K562 (cell line): Measurements from ENCODE around the gene ACOT7. TPM values are rescaled to one million over a fixed set of nuclear protein-coding genes. Genes with fewer than 3 reads are reported as not detected.

Experiments used
- ATAC-seq: fragments of 200-7000 bp; cut with Tn5 transposase; 3 replicates; pipeline ENCODE4 v1.9.1; 2020; ENCODE audit warnings: moderate library complexity
- BruUV-seq: library from RNA; stranded (reverse); fragments of 400-500 nt; replicated peaks from 2 replicates; lab custom pipeline; 2021; lab: Mats Ljungman, UMichigan
- CTCF ChIA-PET: fragments of 300-600 bp; formaldehyde crosslinking; extraction: SDS; loops from one replicate; lab custom pipeline; 2021; ENCODE audit warnings: low intra/inter-chr PET ratio; lab: Yijun Ruan, JAX
- POLR2A ChIA-PET: fragments of 300-600, 350-650 bp; sonication (Branson Sonifier 250); formaldehyde crosslinking; extraction: SDS; loops from one replicate; lab custom pipeline; 2021; ENCODE audit warnings: antibody characterized with exemption, inconsistent platforms; lab: Yijun Ruan, JAX
- DNase-seq, 4 experiments: peaks; one replicate each; pipeline versions ENCODE4 v3.0.0 to v3.0.0-alpha.2; 2011 to 2018; ENCODE audit warnings: low spot score in 3 of 4, mixed read lengths in 3 of 4; ENCODE audit errors: extremely low read depth in 1 of 4
- FAIRE-seq: peaks from 2 replicates; lab custom pipeline; 2011; peaks lifted over from hg19 to GRCh38; lab: Jason Lieb, UNC
- H2AFZ ChIP-seq: 2 replicates; pipeline ENCODE4 v1.6.0; 2011; ENCODE audit warnings: low read depth, low read length, control low read depth, inconsistent platforms
- H3K27ac ChIP-seq: fragments of 200-600 bp; 3 replicates; pipeline ENCODE4 v1.8.0; 2011; ENCODE audit warnings: low read depth, mild to moderate bottlenecking, control low read depth, inconsistent platforms, low read length, moderate library complexity, mixed read lengths; ENCODE audit errors: extremely low read depth
- H3K27me3 ChIP-seq, 2 experiments: fragments of 300-600 bp in 1 of 2; 2 replicates in 1 of 2; 3 replicates in 1 of 2; pipeline versions ENCODE4 v1.6.0 to v1.8.0; 2011; ENCODE audit warnings: inconsistent platforms in 2 of 2, low read length in 2 of 2, mild to moderate bottlenecking in 1 of 2, mixed read lengths in 1 of 2, moderate library complexity in 1 of 2; ENCODE audit not compliant: control insufficient read depth in 2 of 2, insufficient read depth in 2 of 2
- H3K36me3 ChIP-seq: fragments of 300-600 bp; 3 replicates; pipeline ENCODE4 v1.8.0; 2011; ENCODE audit warnings: mild to moderate bottlenecking, low read length, inconsistent platforms; ENCODE audit not compliant: control insufficient read depth, insufficient read depth
- H3K4me1 ChIP-seq, 2 experiments: fragments of 200-600 bp in 1 of 2; replicated peaks in 1 of 2; 2 replicates in 1 of 2; 3 replicates in 1 of 2; pipeline versions ENCODE4 v1.5.1 to v1.8.0; 2011; ENCODE audit warnings: inconsistent platforms in 2 of 2, low read length in 2 of 2, mild to moderate bottlenecking in 1 of 2, mixed read lengths in 1 of 2, moderate library complexity in 1 of 2; ENCODE audit not compliant: control insufficient read depth in 2 of 2, insufficient read depth in 2 of 2
- H3K4me2 ChIP-seq: 2 replicates; pipeline ENCODE4 v1.6.1; 2011; ENCODE audit warnings: low read length, control low read depth, inconsistent platforms, mixed read lengths; ENCODE audit not compliant: insufficient read depth
- H3K4me3 ChIP-seq: fragments of 200-600 bp; sonication (generic), shearing (Covaris generic); 2 replicates; pipeline ENCODE4 v1.5.1; 2016; ENCODE audit warnings: control low read depth, inconsistent platforms
- H3K79me2 ChIP-seq: fragments of 200-600 bp; 3 replicates; pipeline ENCODE4 v1.8.0; 2011; ENCODE audit warnings: low read length, inconsistent platforms; ENCODE audit not compliant: control insufficient read depth, insufficient read depth
- H3K9ac ChIP-seq, 2 experiments: 2 replicates each; pipeline versions ENCODE4 v1.6.0 to v1.6.1; 2011; ENCODE audit warnings: low read depth in 2 of 2, low read length in 2 of 2, control low read depth in 1 of 2, inconsistent platforms in 1 of 2, mild to moderate bottlenecking in 1 of 2, mixed read lengths in 1 of 2; ENCODE audit not compliant: insufficient read depth in 1 of 2
- H3K9me1 ChIP-seq: one replicate; pipeline ENCODE4 v1.6.0; 2011; ENCODE audit warnings: inconsistent platforms, mild to moderate bottlenecking, low read length, moderate library complexity; ENCODE audit not compliant: control insufficient read depth, insufficient read depth
- H3K9me3 ChIP-seq: replicated peaks from 2 replicates; pipeline ENCODE4 v1.5.1; 2011; ENCODE audit warnings: low read depth, low read length, inconsistent platforms; ENCODE audit not compliant: control insufficient read depth, insufficient read depth
- H4K20me1 ChIP-seq: replicated peaks from 2 replicates; pipeline ENCODE4 v1.6.1; 2011; ENCODE audit warnings: low read length, inconsistent platforms, mixed read lengths; ENCODE audit not compliant: control insufficient read depth, insufficient read depth
- ETV1 ChIP-seq: fragments of 450-650 bp; conservative IDR thresholded peaks from 2 replicates; pipeline ENCODE4 v1.6.1; 2016; ENCODE audit warnings: missing genetic modification characterization, control low read depth, low read depth, missing compliant biosample characterization
- FOXK2 ChIP-seq, 2 experiments: fragments of 450-650 bp; IDR thresholded peaks in 1 of 2; conservative IDR thresholded peaks in 1 of 2; 2 replicates each; pipeline ENCODE4 v1.6.1; 2016; ENCODE audit warnings: low read depth in 2 of 2, mild to moderate bottlenecking in 1 of 2
- GTF2F1 ChIP-seq: IDR thresholded peaks from 2 replicates; pipeline ENCODE4 v1.6.1; 2011; ENCODE audit warnings: low read depth, low read length, improper control_type of control experiment
- RBFOX2 ChIP-seq: fragments of 200-400 bp; formaldehyde crosslinking; IDR thresholded peaks from 2 replicates; pipeline ENCODE4 v1.6.1; 2017; ENCODE audit warnings: low read depth, mild to moderate bottlenecking, low read length, moderate library complexity
- TBP ChIP-seq: optimal IDR thresholded peaks from 2 replicates; pipeline ENCODE3; 2011; ENCODE audit warnings: low read depth, low read length, improper control_type of control experiment
- TRIM24 ChIP-seq, 2 experiments: fragments of 450-650 bp; IDR thresholded peaks; 2 replicates each; pipeline ENCODE4 v1.6.1; 2016
- ZFP30 ChIP-seq: fragments of 250-450 bp; sonication (Bioruptor Pico); IDR thresholded peaks from 2 replicates; pipeline ENCODE4 v1.8.0; 2022; ENCODE audit warnings: moderate library complexity, mild to moderate bottlenecking, inconsistent platforms, borderline replicate concordance
- WGBS: fragments of 100-300 bp; shearing (Covaris generic); methylation state at CpG from one replicate; pipeline ENCODE4 v1.1.6; 2016; ENCODE audit warnings: low coverage, mixed read lengths; ENCODE audit not compliant: insufficient coverage; ENCODE audit errors: missing lambda C conversion rate; 5-methylcytosine and 5-hydroxymethylcytosine counted together
- in situ Hi-C: fragments of 300-500 bp; cut with MboI; formaldehyde crosslinking; loops from 4 replicates; pipeline ENCODE4 v1.15.0; 2018; ENCODE audit warnings: inconsistent platforms, mixed read lengths
- intact Hi-C: fragments of 100-400 bp; cut with micrococcal nuclease; formaldehyde crosslinking; loops from 2 replicates; pipeline ENCODE4 v1.14.2; 2022
- polyA plus RNA-seq, 8 experiments: library from polyadenylated mRNA; depleted of rRNA in 4 of 8; stranded (reverse) in 5 of 8; unstranded in 3 of 8; fragments of >200 nt; fragmentation: Nextera tagmentation in 2 of 8; fragmentation: Illumina TruSeq in 1 of 8; extraction: Ambion mirVana in 2 of 8; extraction: Trizol in 1 of 8; gene quantifications; 2 replicates each; pipeline versions ENCODE4 v1.2.1 to v1.2.3, GENCODE V29; 2011 to 2014; ENCODE audit warnings: inconsistent platforms in 1 of 8, missing spikeins in 1 of 8
- total RNA-seq, 7 experiments: library from RNA; depleted of rRNA in 6 of 7; stranded (reverse); fragments of >200 nt in 6 of 7; fragmentation: Illumina TruSeq in 2 of 7; extraction: Trizol in 2 of 7; gene quantifications; 2 replicates each; pipeline versions ENCODE4 v1.2.1 to v1.2.3, GENCODE V29; 2011 to 2021; ENCODE audit warnings: low replicate concordance in 1 of 7
- TF ChIP-seq, protein P1 (sequence below): fragments of 250-450 bp; sonication (Bioruptor Pico); IDR thresholded peaks from 2 replicates; pipeline ENCODE4 v1.4.0; 2020; ENCODE audit warnings: mild to moderate bottlenecking, moderate library complexity
- TF ChIP-seq, protein P2 (sequence below): sonication (generic); formaldehyde crosslinking; IDR thresholded peaks from 2 replicates; pipeline ENCODE4 v1.8.0; 2023; ENCODE audit warnings: mild to moderate bottlenecking, missing genetic modification reagents
- TF ChIP-seq, protein P3 (sequence below), 2 experiments: IDR thresholded peaks; 2 replicates each; pipeline ENCODE4 v1.6.1; 2012; ENCODE audit warnings: improper control_type of control experiment in 2 of 2, low read depth in 2 of 2, low read length in 2 of 2, borderline replicate concordance in 1 of 2
- TF ChIP-seq, protein P4 (sequence below): fragments of 450-650 bp; conservative IDR thresholded peaks from 2 replicates; pipeline ENCODE4 v1.6.1; 2016; ENCODE audit warnings: missing genetic modification characterization, low read depth, mild to moderate bottlenecking, control low read depth, missing compliant biosample characterization

ACOT7 gene
- total and polyA plus RNA-seq, 9 of the 15 experiments (the other 6 are each of a cell fraction or from before 2014, with no cell fraction given): 7.0 to 92.6 (median 37.2) TPM

DNA sequence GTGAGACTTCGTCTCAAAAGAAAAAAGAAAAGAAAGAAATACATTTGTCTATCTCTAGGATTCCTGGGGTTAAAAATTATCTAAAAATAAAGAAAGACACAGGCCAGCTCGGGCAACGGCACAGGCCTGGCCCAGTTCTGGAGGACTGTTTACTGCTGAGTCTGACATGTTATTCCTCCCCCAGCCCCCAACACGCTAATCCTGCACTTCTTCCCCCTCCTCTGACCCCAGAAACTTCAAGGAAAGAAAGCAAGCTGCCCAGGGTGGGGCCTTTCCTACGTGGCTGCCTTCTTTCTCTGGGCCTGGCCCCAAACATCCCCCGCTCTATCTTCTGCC is 40.0 kb downstream of the ACOT7 start:
- Histone ChIP-seq H3K9me3 (no peaks in the 10 kb centered on the region), H2AFZ (no peak overlapping the region), H3K27ac (no peak overlapping the region), H3K9ac (peak overlapping the region in 1 of 2 experiments; percentile 41; a peak in 2 of 4 replicates), H3K27me3 (no peaks in the 10 kb centered on the region), H3K79me2 (no peaks in the 10 kb centered on the region), H4K20me1 (peaks cover 17% of the 10 kb centered on the region; the same call in 1 of the 2 replicates), H3K36me3 (no peaks in the 10 kb centered on the region), H3K4me3 (no peak overlapping the region), H3K4me2 (no peak overlapping the region), H3K4me1 (peaks cover 4 to 63% of the 10 kb centered on the region in 2 experiments; a peak in 4 of 5 replicates), H3K9me1 (no peaks in the 10 kb centered on the region)
- intact Hi-C loops (no loop called here), in situ Hi-C loops (no loop called here)
- 46% methylated on average over 5 of the region's 6 CpGs for WGBS
- DNase-seq: no peak
- CTCF ChIA-PET: no interaction called here
- ATAC-seq: no peak
- POLR2A ChIA-PET: interaction anchor here (0.6 to 1.4 kb wide), 3 partner anchors 41 to 708 kb away, joined by 3 read pairs; no protein-coding TSS in a partner anchor
- FAIRE-seq: no peak
- no TSS peak for BruUV-seq
- TF ChIP-seq ETV1 (tag) (no peak), FOXK2 (conservative IDR thresholded peaks at IDR 0.05 in 1 of 2, IDR thresholded peaks at IDR 0.05 in 1 of 2; ENCODE audit: low read depth in 2 of 2) (no peak), TRIM24 (IDR thresholded peaks at IDR 0.05) (no peak), TBP (no peak), ZFP30 (CRISPR knock-in tag) (no peak), RBFOX2 (no peak), GTF2F1 (no peak)
- TF ChIP-seq, protein P1, sequence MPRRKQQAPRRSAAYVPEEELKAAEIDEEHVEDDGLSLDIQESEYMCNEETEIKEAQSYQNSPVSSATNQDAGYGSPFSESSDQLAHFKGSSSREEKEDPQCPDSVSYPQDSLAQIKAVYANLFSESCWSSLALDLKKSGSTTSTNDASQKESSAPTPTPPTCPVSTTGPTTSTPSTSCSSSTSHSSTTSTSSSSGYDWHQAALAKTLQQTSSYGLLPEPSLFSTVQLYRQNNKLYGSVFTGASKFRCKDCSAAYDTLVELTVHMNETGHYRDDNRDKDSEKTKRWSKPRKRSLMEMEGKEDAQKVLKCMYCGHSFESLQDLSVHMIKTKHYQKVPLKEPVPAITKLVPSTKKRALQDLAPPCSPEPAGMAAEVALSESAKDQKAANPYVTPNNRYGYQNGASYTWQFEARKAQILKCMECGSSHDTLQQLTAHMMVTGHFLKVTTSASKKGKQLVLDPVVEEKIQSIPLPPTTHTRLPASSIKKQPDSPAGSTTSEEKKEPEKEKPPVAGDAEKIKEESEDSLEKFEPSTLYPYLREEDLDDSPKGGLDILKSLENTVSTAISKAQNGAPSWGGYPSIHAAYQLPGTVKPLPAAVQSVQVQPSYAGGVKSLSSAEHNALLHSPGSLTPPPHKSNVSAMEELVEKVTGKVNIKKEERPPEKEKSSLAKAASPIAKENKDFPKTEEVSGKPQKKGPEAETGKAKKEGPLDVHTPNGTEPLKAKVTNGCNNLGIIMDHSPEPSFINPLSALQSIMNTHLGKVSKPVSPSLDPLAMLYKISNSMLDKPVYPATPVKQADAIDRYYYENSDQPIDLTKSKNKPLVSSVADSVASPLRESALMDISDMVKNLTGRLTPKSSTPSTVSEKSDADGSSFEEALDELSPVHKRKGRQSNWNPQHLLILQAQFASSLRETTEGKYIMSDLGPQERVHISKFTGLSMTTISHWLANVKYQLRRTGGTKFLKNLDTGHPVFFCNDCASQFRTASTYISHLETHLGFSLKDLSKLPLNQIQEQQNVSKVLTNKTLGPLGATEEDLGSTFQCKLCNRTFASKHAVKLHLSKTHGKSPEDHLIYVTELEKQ (CRISPR knock-in tag): no peak
- TF ChIP-seq, protein P2, sequence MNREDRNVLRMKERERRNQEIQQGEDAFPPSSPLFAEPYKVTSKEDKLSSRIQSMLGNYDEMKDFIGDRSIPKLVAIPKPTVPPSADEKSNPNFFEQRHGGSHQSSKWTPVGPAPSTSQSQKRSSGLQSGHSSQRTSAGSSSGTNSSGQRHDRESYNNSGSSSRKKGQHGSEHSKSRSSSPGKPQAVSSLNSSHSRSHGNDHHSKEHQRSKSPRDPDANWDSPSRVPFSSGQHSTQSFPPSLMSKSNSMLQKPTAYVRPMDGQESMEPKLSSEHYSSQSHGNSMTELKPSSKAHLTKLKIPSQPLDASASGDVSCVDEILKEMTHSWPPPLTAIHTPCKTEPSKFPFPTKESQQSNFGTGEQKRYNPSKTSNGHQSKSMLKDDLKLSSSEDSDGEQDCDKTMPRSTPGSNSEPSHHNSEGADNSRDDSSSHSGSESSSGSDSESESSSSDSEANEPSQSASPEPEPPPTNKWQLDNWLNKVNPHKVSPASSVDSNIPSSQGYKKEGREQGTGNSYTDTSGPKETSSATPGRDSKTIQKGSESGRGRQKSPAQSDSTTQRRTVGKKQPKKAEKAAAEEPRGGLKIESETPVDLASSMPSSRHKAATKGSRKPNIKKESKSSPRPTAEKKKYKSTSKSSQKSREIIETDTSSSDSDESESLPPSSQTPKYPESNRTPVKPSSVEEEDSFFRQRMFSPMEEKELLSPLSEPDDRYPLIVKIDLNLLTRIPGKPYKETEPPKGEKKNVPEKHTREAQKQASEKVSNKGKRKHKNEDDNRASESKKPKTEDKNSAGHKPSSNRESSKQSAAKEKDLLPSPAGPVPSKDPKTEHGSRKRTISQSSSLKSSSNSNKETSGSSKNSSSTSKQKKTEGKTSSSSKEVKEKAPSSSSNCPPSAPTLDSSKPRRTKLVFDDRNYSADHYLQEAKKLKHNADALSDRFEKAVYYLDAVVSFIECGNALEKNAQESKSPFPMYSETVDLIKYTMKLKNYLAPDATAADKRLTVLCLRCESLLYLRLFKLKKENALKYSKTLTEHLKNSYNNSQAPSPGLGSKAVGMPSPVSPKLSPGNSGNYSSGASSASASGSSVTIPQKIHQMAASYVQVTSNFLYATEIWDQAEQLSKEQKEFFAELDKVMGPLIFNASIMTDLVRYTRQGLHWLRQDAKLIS (CRISPR knock-in tag): no peak
- TF ChIP-seq, protein P3, sequence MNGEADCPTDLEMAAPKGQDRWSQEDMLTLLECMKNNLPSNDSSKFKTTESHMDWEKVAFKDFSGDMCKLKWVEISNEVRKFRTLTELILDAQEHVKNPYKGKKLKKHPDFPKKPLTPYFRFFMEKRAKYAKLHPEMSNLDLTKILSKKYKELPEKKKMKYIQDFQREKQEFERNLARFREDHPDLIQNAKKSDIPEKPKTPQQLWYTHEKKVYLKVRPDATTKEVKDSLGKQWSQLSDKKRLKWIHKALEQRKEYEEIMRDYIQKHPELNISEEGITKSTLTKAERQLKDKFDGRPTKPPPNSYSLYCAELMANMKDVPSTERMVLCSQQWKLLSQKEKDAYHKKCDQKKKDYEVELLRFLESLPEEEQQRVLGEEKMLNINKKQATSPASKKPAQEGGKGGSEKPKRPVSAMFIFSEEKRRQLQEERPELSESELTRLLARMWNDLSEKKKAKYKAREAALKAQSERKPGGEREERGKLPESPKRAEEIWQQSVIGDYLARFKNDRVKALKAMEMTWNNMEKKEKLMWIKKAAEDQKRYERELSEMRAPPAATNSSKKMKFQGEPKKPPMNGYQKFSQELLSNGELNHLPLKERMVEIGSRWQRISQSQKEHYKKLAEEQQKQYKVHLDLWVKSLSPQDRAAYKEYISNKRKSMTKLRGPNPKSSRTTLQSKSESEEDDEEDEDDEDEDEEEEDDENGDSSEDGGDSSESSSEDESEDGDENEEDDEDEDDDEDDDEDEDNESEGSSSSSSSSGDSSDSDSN (IDR thresholded peaks at IDR 0.05; ENCODE audit: borderline replicate concordance in 1 of 2, low read depth in 2 of 2, low read length in 2 of 2): no peak
- TF ChIP-seq, protein P4, sequence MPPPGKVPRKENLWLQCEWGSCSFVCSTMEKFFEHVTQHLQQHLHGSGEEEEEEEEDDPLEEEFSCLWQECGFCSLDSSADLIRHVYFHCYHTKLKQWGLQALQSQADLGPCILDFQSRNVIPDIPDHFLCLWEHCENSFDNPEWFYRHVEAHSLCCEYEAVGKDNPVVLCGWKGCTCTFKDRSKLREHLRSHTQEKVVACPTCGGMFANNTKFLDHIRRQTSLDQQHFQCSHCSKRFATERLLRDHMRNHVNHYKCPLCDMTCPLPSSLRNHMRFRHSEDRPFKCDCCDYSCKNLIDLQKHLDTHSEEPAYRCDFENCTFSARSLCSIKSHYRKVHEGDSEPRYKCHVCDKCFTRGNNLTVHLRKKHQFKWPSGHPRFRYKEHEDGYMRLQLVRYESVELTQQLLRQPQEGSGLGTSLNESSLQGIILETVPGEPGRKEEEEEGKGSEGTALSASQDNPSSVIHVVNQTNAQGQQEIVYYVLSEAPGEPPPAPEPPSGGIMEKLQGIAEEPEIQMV (tag): no peak
